Epidermal melanocyte (primary cell): ENCODE results near the gene OR2V1.
"Not testable (repeated sequence)": the region's sequence is repeated elsewhere in the genome, so short reads cannot be mapped to it uniquely, and the experiment has no call there.

Experiments
- DNase-seq: peaks from one replicate; pipeline ENCODE4 v3.0.0; 2011; ENCODE audit warnings: low spot score; ENCODE audit not compliant: insufficient read length

OR2V1 gene

GRCh38 chr5:181160152-181160754, 29.3 kb upstream of the OR2V1 start:
- DNase-seq, result no peak

GRCh38 chr5:181159286-181160151, 28.6 kb upstream of the OR2V1 start:
- peak; percentile 88 for DNase-seq

- DNase-seq, result no peak
These were observed 27.9 kb upstream of the OR2V1 start for GRCh38 chr5:181158869-181159268.

GRCh38 chr5:181156758-181157157, 25.8 kb upstream of the OR2V1 start:
- DNase-seq, result no peak

GRCh38 chr5:181153814-181154213, 22.8 kb upstream of the OR2V1 start:
- no peak for DNase-seq

GRCh38 chr5:181152406-181152805, 21.4 kb upstream of the OR2V1 start:
- DNase-seq, result no peak

GRCh38 chr5:181151146-181151545, 20.2 kb upstream of the OR2V1 start:
- DNase-seq, result no peak

GRCh38 chr5:181149806-181150733, 19.1 kb upstream of the OR2V1 start:
- no peak for DNase-seq

GRCh38 chr5:181149355-181149754, 18.4 kb upstream of the OR2V1 start:
- DNase-seq, result no peak

GRCh38 chr5:181146927-181147636, 16.1 kb upstream of the OR2V1 start, which contains the start of gene OR2V2:
Gene OR2V2 (plus strand): TSS chr5:181147586. CDS start chr5:181154943, 7,357 bp downstream.
- not testable (repeated sequence) for DNase-seq

GRCh38 chr5:181145133-181145532, 14.2 kb upstream of the OR2V1 start:
- DNase-seq, result no peak

- no peak for DNase-seq
These were observed 11.1 kb upstream of the OR2V1 start for GRCh38 chr5:181142054-181142453.

- DNase-seq, result no peak
These were observed 9.8 kb upstream of the OR2V1 start for GRCh38 chr5:181140766-181141165.

GRCh38 chr5:181138258-181138657, 7.3 kb upstream of the OR2V1 start:
- no peak for DNase-seq

- no peak for DNase-seq
These were observed 5.5 kb upstream of the OR2V1 start for GRCh38 chr5:181136361-181136955.

- DNase-seq, result no peak
These were observed 3.3 kb upstream of the OR2V1 start for GRCh38 chr5:181134259-181134658.

GRCh38 chr5:181133610-181134231, 2.8 kb upstream of the OR2V1 start:
- DNase-seq, result no peak

- DNase-seq, result no peak
These were observed 2.1 kb upstream of the OR2V1 start for GRCh38 chr5:181133083-181133482.

GRCh38 chr5:181131514-181131913, 545 bp upstream of the OR2V1 start:
- DNase-seq, result no peak

GRCh38 chr5:181130081-181130480, 888 bp downstream of the OR2V1 start:
- DNase-seq, result not testable (repeated sequence)
